ENCODE results near the gene HS3ST4. TPM values are rescaled to one million over a fixed set of nuclear protein-coding genes. Genes with fewer than 3 reads are reported as not detected.

Gene HS3ST4
- total RNA-seq, 2 donors from 2014 or later, result not detected

DNA sequence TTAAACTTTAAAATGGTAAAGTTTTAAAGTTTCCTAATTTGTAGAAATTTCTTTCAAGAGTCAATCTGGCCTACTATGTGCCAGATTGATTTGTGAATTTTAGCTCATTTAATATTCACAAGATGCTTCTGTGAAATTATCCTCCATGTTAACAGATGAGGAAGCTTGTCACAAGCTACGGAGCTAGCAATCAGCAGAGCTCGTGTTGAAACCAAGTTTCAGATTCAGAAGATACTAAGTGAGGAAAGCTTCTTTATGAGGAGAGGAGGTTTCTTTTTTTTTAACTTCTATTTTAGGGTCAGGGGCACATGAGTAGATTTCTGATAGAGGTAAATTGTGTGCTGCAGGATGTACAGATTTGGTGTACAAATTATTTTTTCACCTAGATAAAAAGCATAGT is 135.9 kb downstream of the HS3ST4 start:
- no peaks in the 10 kb centered on the region for H3K27me3 ChIP-seq
- no peaks in the 10 kb centered on the region for H3K36me3 ChIP-seq
- TF ChIP-seq, protein P1, sequence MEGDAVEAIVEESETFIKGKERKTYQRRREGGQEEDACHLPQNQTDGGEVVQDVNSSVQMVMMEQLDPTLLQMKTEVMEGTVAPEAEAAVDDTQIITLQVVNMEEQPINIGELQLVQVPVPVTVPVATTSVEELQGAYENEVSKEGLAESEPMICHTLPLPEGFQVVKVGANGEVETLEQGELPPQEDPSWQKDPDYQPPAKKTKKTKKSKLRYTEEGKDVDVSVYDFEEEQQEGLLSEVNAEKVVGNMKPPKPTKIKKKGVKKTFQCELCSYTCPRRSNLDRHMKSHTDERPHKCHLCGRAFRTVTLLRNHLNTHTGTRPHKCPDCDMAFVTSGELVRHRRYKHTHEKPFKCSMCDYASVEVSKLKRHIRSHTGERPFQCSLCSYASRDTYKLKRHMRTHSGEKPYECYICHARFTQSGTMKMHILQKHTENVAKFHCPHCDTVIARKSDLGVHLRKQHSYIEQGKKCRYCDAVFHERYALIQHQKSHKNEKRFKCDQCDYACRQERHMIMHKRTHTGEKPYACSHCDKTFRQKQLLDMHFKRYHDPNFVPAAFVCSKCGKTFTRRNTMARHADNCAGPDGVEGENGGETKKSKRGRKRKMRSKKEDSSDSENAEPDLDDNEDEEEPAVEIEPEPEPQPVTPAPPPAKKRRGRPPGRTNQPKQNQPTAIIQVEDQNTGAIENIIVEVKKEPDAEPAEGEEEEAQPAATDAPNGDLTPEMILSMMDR (IDR thresholded peaks at IDR 0.05), result no peak
- no peaks in the 10 kb centered on the region for H3K4me1 ChIP-seq
- no peaks in the 10 kb centered on the region for H3K9me3 ChIP-seq
- H3K27ac ChIP-seq, result no peak overlapping the region
- H3K9ac ChIP-seq (ENCODE audit: low read depth in 2 of 2, low read length in 2 of 2), result no peak overlapping the region
- no peak for DNase-seq
- no peak overlapping the region for H3K4me3 ChIP-seq
- intact Hi-C loops (cut with DNase I), result no loop called here

DNA sequence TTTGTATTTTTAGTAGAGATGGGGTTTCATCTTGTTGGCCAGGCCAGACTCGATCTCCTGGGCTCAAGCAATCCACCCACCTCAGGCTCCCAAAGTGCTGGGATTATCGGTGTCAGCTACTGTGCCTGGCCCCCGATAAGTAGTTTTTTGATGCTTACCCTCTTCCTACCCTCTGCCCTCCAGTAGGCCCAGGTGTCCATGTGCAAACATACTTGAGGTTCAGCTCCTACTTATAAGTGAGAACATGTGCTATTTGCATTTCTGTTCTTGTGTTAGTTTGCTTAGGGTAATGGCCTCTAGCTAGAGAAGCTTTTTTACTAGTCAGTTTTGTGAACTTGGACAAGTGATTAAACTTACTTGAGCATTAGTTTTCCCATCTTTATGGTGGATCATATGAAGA is 136.8 kb downstream of the HS3ST4 start:
- no peaks in the 10 kb centered on the region for H3K4me1 ChIP-seq
- TF ChIP-seq, protein P1 (IDR thresholded peaks at IDR 0.05), result no peak
- no peak overlapping the region for H3K4me3 ChIP-seq
- no peak for DNase-seq
- H3K9me3 ChIP-seq, result no peaks in the 10 kb centered on the region
- no peak overlapping the region for H3K9ac ChIP-seq (ENCODE audit: low read depth in 2 of 2, low read length in 2 of 2)
- intact Hi-C loops (cut with DNase I), result no loop called here
- H3K27me3 ChIP-seq, result no peaks in the 10 kb centered on the region
- H3K36me3 ChIP-seq, result no peaks in the 10 kb centered on the region
- no peak overlapping the region for H3K27ac ChIP-seq

DNA sequence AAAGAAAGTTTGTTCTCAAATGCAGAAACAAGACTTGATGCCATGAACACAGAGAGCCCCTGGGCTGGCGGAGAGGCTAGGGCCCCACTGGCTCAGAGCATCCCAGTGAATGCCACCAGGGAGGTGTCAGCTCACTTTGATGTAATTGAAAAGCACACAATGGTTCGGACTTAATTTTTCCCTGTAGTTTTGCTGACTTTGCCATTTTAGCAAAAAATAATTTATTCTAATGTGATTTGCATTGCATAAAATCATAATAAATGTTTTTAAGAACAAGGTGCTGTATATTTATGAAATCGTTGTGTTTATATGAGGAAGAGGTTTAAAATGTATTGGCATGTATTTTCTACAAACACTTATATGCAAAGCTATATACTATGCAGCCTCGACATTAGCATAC is 140.5 kb downstream of the HS3ST4 start:
- H3K9me3 ChIP-seq, result no peaks in the 10 kb centered on the region
- H3K4me1 ChIP-seq, result no peaks in the 10 kb centered on the region
- no peak overlapping the region for H3K9ac ChIP-seq (ENCODE audit: low read depth in 2 of 2, low read length in 2 of 2)
- H3K36me3 ChIP-seq, result no peaks in the 10 kb centered on the region
- TF ChIP-seq, protein P1 (IDR thresholded peaks at IDR 0.05), result no peak
- H3K27me3 ChIP-seq, result no peaks in the 10 kb centered on the region
- DNase-seq, result no peak
- H3K27ac ChIP-seq, result no peak overlapping the region
- H3K4me3 ChIP-seq, result no peak overlapping the region
- intact Hi-C loops (cut with DNase I), result no loop called here

DNA sequence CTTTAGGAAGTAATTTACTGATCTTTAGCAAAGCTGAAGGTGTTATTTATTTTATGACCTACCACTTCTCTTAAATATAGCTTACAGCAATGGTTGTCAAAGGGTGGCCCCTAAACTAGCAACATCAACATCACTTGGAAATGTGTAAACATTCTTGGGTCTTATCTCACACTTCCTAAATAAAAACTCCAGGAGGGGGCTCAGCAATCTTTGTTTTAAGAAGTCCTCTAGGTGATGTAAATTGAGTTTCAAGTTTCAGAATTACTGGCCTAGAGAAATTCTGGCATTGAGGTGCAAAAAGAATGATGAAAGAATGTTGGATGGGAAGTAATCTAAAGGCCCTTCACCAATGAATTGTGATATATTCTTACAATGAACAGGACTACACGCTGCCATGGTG is 142.3 kb downstream of the HS3ST4 start:
- Histone ChIP-seq H3K9me3 (no peaks in the 10 kb centered on the region), H3K27ac (no peak overlapping the region), H3K4me1 (no peaks in the 10 kb centered on the region), H3K9ac (ENCODE audit: low read depth in 2 of 2, low read length in 2 of 2) (no peak overlapping the region), H3K27me3 (no peaks in the 10 kb centered on the region), H3K36me3 (no peaks in the 10 kb centered on the region), H3K4me3 (no peak overlapping the region)
- intact Hi-C loops (cut with DNase I), result no loop called here
- DNase-seq, result no peak
- TF ChIP-seq, protein P1 (IDR thresholded peaks at IDR 0.05), result no peak

DNA sequence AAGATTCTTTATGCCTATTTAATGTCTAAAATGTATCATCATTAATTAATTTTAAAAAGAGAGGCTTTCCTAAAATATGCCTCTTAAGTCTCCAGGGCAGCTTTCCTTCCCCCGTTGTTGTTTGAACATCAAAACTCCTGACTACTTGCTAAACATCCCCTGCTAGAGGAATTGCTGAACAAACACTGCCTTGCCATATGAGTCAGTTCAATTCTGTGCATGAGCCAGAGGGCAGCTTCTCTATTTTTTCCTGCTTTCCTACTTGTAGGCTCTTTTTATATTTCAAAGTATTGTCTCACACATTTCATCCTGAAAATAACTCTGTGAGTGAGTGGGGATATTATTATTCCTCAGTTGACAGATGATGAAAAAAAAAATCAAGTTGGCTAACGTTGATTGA is 143.4 kb downstream of the HS3ST4 start:
- Histone ChIP-seq H3K4me1 (no peaks in the 10 kb centered on the region), H3K27me3 (no peaks in the 10 kb centered on the region), H3K27ac (no peak overlapping the region), H3K9ac (ENCODE audit: low read depth in 2 of 2, low read length in 2 of 2) (no peak overlapping the region), H3K9me3 (no peaks in the 10 kb centered on the region), H3K36me3 (no peaks in the 10 kb centered on the region), H3K4me3 (no peak overlapping the region)
- DNase-seq, result no peak
- TF ChIP-seq, protein P1 (IDR thresholded peaks at IDR 0.05), result no peak
- intact Hi-C loops (cut with DNase I), result loop anchor here (5.0 kb wide), 2 partner anchors 1272 to 1622 kb away; no protein-coding TSS in a partner anchor
